Lower leg skin (tissue), 4 donors: ENCODE measurements around the gene B4GALNT3. TPM values are rescaled to one million over a fixed set of nuclear protein-coding genes. Genes with fewer than 3 reads are reported as not detected.

ENCODE experiments used
- DNase-seq, 2 donors: peaks; one replicate each; pipeline ENCODE4 v3.0.0-alpha.2; 2019; ENCODE audit warnings: low spot score in 2 of 2
- H3K4me3 ChIP-seq: fragments of 200-600 bp; sonication (generic); 2 replicates; pipeline ENCODE4 v1.5.1; 2017; ENCODE audit warnings: mild to moderate bottlenecking, low read depth; ENCODE audit not compliant: poor library complexity, severe bottlenecking
- POLR2A ChIP-seq, 2 donors: fragments of 450-650 bp; IDR thresholded peaks; one replicate each; pipeline ENCODE4 v1.6.1; 2016 to 2017; ENCODE audit warnings: antibody characterized with exemption in 2 of 2, mild to moderate bottlenecking in 1 of 2, moderate library complexity in 1 of 2
- WGBS, 2 donors: methylation state at CpG; one replicate each; pipeline ENCODE4 v1.1.5; 2018; 5-methylcytosine and 5-hydroxymethylcytosine counted together
- intact Hi-C: fragments of 100-400 bp; cut with DNase I; formaldehyde crosslinking; loops from one replicate; pipeline ENCODE4 v1.15.0; 2023; ENCODE audit warnings: low total_unique reads
- total RNA-seq, 4 donors: library from RNA; depleted of rRNA; stranded (reverse); fragments of >200 nt; gene quantifications; one replicate each; pipeline ENCODE4 v1.1.0, GENCODE V29; 2016
- TF ChIP-seq, protein P1 (sequence below), 3 donors: fragments of 450-650 bp; IDR thresholded peaks; one replicate each; pipeline ENCODE4 v1.5.1; 2016; ENCODE audit warnings: antibody characterized with exemption in 3 of 3, mild to moderate bottlenecking in 3 of 3, moderate library complexity in 2 of 3

Gene B4GALNT3
- total RNA-seq, 4 donors from 2014 or later = 35.8 to 65.4 (median 47.6) TPM

DNA sequence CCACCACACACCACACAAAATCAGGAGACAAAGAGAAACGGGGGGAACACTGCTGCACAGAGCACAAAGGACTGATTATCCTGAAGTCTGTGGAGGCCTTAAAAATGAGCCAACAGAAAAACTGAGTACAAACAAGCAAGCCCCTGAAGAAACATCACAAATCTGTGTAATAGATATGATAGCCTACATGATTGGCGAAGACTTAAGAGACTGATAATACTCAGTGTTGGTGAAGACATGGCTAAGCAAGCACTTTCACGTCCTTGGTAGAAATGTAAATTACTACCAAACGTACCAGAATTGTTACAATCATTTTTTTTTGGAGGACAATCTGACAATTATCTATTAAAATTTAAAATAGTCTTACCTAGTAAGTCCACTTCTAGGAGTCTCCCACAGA is 128.9 kb downstream of the B4GALNT3 start:
- intact Hi-C loops = no loop called here
- DNase-seq = no peak
- WGBS, 2 donors = 94 to 95% methylated on average over 4 of the region's 4 CpGs
- no peak overlapping the region for H3K4me3 ChIP-seq
- TF ChIP-seq POLR2A (IDR thresholded peaks at IDR 0.05) = no peak
- TF ChIP-seq, protein P1, sequence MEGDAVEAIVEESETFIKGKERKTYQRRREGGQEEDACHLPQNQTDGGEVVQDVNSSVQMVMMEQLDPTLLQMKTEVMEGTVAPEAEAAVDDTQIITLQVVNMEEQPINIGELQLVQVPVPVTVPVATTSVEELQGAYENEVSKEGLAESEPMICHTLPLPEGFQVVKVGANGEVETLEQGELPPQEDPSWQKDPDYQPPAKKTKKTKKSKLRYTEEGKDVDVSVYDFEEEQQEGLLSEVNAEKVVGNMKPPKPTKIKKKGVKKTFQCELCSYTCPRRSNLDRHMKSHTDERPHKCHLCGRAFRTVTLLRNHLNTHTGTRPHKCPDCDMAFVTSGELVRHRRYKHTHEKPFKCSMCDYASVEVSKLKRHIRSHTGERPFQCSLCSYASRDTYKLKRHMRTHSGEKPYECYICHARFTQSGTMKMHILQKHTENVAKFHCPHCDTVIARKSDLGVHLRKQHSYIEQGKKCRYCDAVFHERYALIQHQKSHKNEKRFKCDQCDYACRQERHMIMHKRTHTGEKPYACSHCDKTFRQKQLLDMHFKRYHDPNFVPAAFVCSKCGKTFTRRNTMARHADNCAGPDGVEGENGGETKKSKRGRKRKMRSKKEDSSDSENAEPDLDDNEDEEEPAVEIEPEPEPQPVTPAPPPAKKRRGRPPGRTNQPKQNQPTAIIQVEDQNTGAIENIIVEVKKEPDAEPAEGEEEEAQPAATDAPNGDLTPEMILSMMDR (IDR thresholded peaks at IDR 0.05) = no peak

DNA sequence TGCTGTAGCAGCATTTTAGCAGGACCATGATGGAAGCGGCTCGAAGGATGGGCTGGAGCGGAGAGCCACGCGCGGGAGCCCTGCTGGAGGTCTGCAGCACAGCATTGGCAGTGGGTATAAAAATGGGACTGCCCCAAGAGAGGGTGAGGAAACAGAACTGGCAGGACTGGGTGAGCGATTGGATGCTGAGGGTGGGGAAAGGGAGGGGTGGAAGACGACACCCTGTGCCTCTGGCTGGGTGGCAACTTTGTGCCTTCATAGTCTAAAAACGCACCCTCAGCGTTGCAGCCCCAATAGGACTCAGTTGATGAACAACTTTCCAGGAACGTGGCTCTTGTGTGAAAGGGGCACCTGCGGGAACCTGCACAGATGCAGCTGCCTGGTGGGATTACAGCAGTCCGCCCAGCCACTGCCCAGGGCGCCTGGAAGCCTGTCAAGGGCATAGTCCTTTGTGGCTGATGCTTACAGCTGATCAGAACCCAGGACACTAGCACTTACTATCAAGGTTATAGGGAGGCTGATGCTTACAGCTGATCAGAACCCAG is 130.5 kb downstream of the B4GALNT3 start:
- peak in 1 of 2 donors; percentile 77 for DNase-seq
- TF ChIP-seq, protein P1 (IDR thresholded peaks at IDR 0.05) = no peak
- no peak for TF ChIP-seq POLR2A (IDR thresholded peaks at IDR 0.05)
- H3K4me3 ChIP-seq = no peak overlapping the region
- WGBS, 2 donors = 63 to 67% methylated on average over 12 to 14 of the region's 14 CpGs
- intact Hi-C loops = no loop called here

DNA sequence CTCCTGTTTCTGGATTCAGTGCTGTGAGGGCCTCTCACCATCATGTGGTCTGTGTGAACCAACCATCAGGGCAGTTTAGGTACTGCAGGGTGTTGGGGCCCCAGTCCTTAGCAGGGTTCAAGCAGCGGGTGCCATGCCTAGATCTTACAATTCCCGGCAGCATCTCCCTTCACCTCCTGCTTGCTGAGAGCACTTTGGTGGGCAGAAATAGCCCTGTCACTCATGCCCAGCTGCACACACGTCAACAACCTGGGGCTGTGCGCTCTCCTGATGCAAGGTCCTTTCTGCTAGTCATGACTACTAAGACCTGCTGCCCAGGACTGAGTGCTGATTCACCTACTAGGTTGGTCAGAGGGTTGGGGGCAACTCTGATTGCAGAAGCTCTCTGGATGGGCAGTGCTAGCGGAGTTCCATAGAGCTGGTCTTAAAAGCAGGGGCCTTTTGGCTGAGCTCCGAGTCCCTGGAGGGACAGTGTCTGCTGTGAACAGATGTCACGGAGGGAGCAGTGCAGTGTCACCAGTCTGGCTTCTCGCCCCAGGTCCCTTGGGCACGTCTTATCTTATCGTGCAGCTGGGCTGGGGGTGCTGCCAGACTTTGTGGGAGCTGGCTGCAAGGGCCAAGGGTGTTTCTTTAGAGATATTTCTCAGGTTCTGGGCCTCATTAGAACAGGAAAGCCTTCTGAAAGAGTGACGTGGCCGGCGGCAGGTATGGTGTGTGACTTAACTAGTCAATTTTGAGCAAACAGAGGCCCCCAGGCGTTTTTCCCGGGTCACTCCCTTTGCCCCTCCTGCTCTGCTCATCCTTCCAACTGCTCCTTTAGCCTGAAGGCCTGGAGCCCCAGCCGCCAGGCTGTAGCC is 131.7 kb downstream of the B4GALNT3 start:
- TF ChIP-seq, protein P1 (IDR thresholded peaks at IDR 0.05) = no peak
- no peak for TF ChIP-seq POLR2A (IDR thresholded peaks at IDR 0.05)
- peak in 1 of 2 donors; percentile 86 for DNase-seq
- 51 to 53% methylated on average over 16 of the region's 16 CpGs for WGBS, 2 donors
- no peak overlapping the region for H3K4me3 ChIP-seq
- intact Hi-C loops = no loop called here

DNA sequence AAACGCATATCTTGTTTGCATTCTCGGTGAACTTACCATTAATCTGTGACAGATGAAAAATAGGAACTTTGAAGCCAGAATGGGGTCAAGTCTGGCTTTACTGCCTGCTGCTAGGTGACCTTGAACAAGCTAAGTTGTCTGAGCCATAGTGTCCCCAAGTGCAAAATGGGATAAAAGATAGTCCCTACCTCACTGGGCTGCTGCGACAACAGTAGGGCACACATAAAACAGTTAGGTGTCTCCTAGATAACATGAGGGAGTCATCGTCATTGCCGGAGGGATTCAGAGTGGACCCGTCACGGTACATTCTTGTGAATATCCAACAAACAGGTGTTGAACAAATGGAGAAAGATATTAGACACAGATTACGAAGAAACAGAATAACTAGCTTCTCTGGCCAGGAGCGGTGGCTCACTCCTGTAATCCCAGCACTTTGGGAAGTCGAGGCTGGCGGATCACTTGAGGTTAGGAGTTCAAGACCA is 132.3 kb downstream of the B4GALNT3 start:
- no peak for TF ChIP-seq POLR2A (IDR thresholded peaks at IDR 0.05)
- TF ChIP-seq, protein P1 (IDR thresholded peaks at IDR 0.05) = no peak
- WGBS, 2 donors = 79 to 82% methylated on average over 11 of the region's 11 CpGs
- intact Hi-C loops = no loop called here
- H3K4me3 ChIP-seq = no peak overlapping the region
- peak in 1 of 2 donors; percentile 49 for DNase-seq

DNA sequence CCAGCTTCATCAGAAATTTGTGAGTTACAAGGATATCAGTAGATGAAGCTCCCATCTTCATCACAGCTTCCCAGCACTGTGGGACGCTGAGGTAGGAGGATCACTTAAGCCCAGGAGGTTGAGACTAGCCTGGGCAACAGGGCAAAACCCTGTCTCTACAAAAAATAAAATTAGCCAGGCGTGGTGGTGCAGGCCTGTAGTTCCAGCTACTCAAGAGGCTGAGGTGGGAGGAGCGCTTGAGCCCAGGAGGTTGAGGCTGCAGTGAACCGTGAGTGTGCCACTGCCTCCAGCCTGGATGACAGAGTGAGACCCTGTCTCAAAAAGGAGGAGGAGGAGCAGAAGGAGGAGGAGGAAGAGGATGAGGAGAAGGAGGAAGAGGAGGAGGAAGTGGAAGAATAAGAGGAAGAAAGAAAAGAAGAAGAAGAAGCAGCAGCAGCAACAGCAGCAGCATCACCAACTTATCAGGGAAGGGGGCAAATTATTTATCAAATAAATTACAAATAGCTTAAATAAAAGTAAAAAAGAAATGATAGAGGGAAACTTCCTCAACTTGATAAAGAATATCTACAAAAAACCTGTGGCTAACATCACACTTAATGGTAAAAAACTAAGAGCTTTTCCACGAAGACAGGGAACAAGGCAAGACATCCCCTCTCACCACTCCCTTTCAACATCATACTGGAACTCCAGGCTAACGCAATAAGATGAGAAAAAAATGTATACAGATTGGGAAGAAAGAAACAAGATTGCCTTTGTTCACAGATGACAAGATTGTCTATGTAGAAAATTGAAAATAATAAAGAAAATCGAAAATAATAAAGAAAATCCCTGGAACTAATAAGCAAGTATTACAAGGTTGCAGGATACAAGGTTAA is 133.9 kb downstream of the B4GALNT3 start:
- WGBS, 2 donors = 78% methylated on average over 7 of the region's 7 CpGs
- DNase-seq = peak in 1 of 2 donors; percentile 15
- intact Hi-C loops = no loop called here
- H3K4me3 ChIP-seq = no peak overlapping the region
- TF ChIP-seq POLR2A (IDR thresholded peaks at IDR 0.05) = no peak
- TF ChIP-seq, protein P1 (IDR thresholded peaks at IDR 0.05) = no peak
